ENCODE measurements around the gene MELTF.

The MELTF gene

DNA sequence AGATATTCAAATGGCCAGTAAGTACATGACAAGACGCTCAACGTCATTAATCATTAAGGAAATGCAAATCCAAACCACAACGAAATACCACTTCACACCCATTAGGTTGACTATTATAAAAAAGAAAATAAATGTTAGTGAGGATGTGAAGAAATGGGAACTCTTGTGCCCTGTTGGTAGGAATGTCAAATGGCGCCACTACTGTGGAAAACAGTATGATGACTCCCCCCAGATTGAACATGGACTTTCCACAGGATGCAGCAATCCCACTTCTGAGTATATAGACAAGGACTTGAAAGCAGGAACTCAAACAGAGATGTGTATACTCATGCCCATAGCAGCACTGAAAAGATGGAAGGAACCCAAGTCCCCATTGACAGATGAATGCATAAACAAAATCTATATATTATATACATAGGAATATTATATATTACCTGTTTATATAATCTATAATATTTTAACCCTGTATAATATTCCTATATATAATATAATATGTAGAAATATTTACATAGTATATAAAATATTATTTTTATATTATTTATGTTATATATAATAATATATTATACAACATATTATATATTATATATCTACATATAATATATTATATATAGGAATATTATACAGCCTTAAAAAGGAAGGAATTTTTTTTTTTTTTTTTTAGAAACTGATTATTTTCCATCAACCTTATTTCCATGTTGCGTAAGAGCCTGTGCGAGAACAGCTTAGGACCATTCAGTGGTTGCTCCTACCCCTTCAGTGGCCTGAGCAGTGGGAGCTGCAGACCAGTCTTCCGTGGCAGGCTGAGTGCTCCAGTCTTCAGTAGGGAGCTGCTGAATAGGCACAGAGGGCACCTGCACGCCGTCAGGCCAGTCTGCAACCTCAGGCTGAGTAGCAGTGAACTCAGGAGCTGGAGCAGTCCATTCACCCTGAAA lies 43.4 kb downstream of the MELTF start:
- peaks cover 35% of the 10 kb centered on the region for H3K27me3 Mint-ChIP-seq
- no peaks in the 10 kb centered on the region for H3K4me1 Mint-ChIP-seq
- H3K4me3 Mint-ChIP-seq = no peak overlapping the region
- H3K27ac Mint-ChIP-seq = no peak overlapping the region
- CTCF ChIA-PET = interaction anchor here (0.7 kb wide), 1 partner anchor 18 kb away, joined by 3 read pairs; no protein-coding TSS in a partner anchor
- no peaks in the 10 kb centered on the region for H3K36me3 Mint-ChIP-seq
- peaks cover 6% of the 10 kb centered on the region for H3K9me3 Mint-ChIP-seq
- no peak for DNase-seq

DNA sequence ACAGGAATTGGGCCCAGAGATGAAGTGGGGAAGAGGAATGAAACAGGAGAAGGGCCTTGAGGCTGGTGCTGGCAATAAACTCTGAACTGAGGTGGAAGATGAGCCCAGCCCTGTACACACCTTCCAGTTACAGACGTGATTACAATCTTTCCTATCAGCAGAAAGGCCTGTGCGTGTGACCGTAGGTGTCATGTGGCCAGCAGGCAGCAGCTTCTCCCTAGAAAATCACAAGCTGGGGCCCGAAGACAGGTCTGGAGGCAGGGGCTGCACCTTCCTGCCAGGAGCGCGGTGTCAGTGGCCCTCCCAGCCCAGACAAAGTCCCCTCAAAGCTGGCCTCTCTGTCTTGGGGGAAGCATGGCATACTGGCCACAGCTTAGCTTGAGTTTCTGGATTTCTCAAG lies 44.3 kb downstream of the MELTF start:
- Mint-ChIP-seq H3K9me3 (peaks cover 6% of the 10 kb centered on the region), H3K27me3 (peaks cover 35% of the 10 kb centered on the region), H3K4me1 (no peaks in the 10 kb centered on the region), H3K27ac (no peak overlapping the region), H3K36me3 (no peaks in the 10 kb centered on the region), H3K4me3 (no peak overlapping the region)
- DNase-seq = no peak
- CTCF ChIA-PET = no interaction called here

- H3K9me3 Mint-ChIP-seq = peaks cover 6% of the 10 kb centered on the region
- CTCF ChIA-PET = no interaction called here
- H3K27ac Mint-ChIP-seq = no peak overlapping the region
- H3K36me3 Mint-ChIP-seq = no peaks in the 10 kb centered on the region
- H3K27me3 Mint-ChIP-seq = peaks cover 47% of the 10 kb centered on the region
- DNase-seq = no peak
- H3K4me1 Mint-ChIP-seq = peaks cover 8% of the 10 kb centered on the region
- no peak overlapping the region for H3K4me3 Mint-ChIP-seq
Measured at GRCh38 chr3:196983186-196983585, 46.4 kb downstream of the MELTF start.

- Mint-ChIP-seq H3K36me3 (no peaks in the 10 kb centered on the region), H3K9me3 (peaks cover 6% of the 10 kb centered on the region), H3K4me3 (no peak overlapping the region), H3K27me3 (peaks cover 44% of the 10 kb centered on the region), H3K27ac (no peak overlapping the region), H3K4me1 (peaks cover 9% of the 10 kb centered on the region)
- CTCF ChIA-PET = interaction anchor here (0.8 kb wide), 1 partner anchor 102 kb away, joined by 3 read pairs; no protein-coding TSS in a partner anchor
- no peak for DNase-seq
Measured at GRCh38 chr3:196981657-196982056, 48.0 kb downstream of the MELTF start.

DNA sequence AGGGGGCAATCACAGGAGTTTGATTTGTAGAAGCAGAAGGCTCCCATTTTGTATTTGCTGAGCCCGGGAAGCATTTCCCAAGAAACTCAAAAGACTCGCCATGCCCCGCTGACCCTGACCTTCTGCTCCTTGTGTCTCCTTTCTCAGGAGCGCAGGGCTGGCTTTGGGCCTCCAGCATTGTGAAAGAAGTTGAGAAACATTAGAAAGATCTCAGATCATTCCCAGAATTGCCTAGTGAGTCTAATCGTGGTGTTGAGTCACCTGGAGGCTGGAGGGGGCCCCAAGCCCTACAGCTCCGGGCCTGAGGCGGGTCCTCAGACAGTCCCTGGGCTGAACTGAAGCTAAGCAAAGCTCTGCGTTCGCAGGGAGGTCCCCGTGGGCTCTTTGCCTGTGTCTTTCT lies 50.1 kb downstream of the MELTF start:
- CTCF ChIA-PET = interaction anchor here (1.5 to 1.8 kb wide), 2 partner anchors 8 to 50 kb away, joined by 3 to 4 read pairs; partner anchors contain the start of gene MELTF

DNA sequence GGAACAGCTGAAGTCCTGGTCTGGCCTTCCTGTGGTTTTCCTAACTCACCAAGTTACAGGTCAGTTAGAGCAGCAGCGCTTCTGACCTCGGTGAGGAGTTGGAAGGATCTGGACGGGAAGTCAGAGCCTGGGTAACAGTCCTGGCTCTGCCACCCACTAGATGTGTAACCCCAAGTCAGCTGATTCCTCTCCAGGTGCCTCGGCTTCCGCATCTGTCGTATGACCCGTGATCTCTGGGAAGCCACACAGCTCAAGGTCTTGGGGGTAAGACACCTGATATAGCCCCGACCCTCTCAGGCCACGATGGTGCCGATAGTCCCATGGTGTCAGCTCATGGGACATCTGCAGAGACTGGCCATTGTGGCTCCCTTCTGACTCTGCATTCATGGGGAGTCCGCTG lies 52.7 kb downstream of the MELTF start:
- no peak for DNase-seq
- no peaks in the 10 kb centered on the region for H3K36me3 Mint-ChIP-seq
- no peaks in the 10 kb centered on the region for H3K9me3 Mint-ChIP-seq
- CTCF ChIA-PET = interaction anchor here (0.9 to 1.3 kb wide), 2 partner anchors 53 to 210 kb away, joined by 3 to 4 read pairs; no protein-coding TSS in a partner anchor
- H3K4me1 Mint-ChIP-seq = peaks cover 9% of the 10 kb centered on the region
- no peak overlapping the region for H3K4me3 Mint-ChIP-seq
- H3K27ac Mint-ChIP-seq = peak overlapping the region; percentile 33
- H3K27me3 Mint-ChIP-seq = peaks cover 45% of the 10 kb centered on the region

More for the DNA sequence above, 50.1 kb downstream of the MELTF start:
- peaks cover 6% of the 10 kb centered on the region for H3K9me3 Mint-ChIP-seq
- peaks cover 9% of the 10 kb centered on the region for H3K4me1 Mint-ChIP-seq
- no peak for DNase-seq
- H3K27ac Mint-ChIP-seq = no peak overlapping the region
- no peak overlapping the region for H3K4me3 Mint-ChIP-seq
- H3K36me3 Mint-ChIP-seq = no peaks in the 10 kb centered on the region
- peaks cover 48% of the 10 kb centered on the region for H3K27me3 Mint-ChIP-seq

DNA sequence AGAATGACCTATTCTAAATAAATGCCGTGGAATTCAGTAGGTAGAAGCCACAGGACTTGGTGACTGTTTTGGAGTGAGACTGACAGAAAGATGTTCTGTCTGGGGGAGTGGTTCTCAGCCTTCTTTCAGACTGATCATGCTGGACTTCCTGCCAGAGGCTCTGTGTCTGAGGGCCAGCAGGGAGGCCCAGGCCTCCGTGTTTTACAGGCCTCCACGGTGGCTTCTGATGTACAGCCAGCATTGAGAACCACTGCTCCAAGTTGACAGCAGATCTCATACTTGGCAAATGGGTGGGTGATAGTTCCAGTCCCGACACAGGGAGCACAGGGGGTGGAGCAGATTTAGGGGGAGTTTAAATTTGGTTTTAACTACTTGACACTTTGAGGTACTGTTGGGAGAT lies 54.3 kb downstream of the MELTF start:
- DNase-seq = no peak
- Mint-ChIP-seq H3K9me3 (no peaks in the 10 kb centered on the region), H3K27me3 (peaks cover 55% of the 10 kb centered on the region), H3K36me3 (no peaks in the 10 kb centered on the region), H3K27ac (no peak overlapping the region), H3K4me3 (no peak overlapping the region), H3K4me1 (peaks cover 13% of the 10 kb centered on the region)
- CTCF ChIA-PET = no interaction called here

DNA sequence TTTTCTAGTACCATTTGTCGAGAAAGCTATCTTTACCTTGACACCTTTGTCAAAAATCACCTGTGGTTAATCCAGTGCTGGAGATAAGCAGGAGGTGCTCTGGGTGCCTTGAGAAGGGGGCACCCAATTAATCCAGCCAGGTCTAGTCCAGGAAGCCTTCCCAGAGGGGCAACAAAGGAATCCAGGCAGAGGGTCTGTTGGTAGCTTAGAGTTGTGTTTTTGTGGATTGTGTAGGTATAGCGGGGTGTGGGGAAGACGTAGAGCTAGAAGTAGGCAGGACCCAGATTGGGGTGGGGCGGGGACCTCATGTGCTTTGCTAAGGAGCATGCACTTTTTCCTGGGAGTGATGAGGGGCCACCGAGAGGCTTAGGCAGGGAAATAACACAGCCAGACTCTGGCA lies 55.0 kb downstream of the MELTF start:
- no peak overlapping the region for H3K4me3 Mint-ChIP-seq
- no peak for DNase-seq
- CTCF ChIA-PET = no interaction called here
- peaks cover 54% of the 10 kb centered on the region for H3K27me3 Mint-ChIP-seq
- H3K27ac Mint-ChIP-seq = no peak overlapping the region
- no peaks in the 10 kb centered on the region for H3K9me3 Mint-ChIP-seq
- peaks cover 16% of the 10 kb centered on the region for H3K4me1 Mint-ChIP-seq
- no peaks in the 10 kb centered on the region for H3K36me3 Mint-ChIP-seq

GRCh38 chr3:196971094-196971698 lies 58.4 kb downstream of the MELTF start:
- Mint-ChIP-seq H3K9me3 (no peaks in the 10 kb centered on the region), H3K27ac (no peak overlapping the region), H3K4me1 (peaks cover 22% of the 10 kb centered on the region), H3K27me3 (peaks cover 51% of the 10 kb centered on the region), H3K36me3 (peaks cover 8% of the 10 kb centered on the region), H3K4me3 (peak overlapping the region; percentile 77)
- CTCF ChIA-PET = interaction anchor here (0.6 to 2.1 kb wide), 6 partner anchors 9 to 754 kb away, joined by 3 to 15 read pairs (median 4); partner anchors contain the start of gene NCBP2
- DNase-seq = no peak

DNA sequence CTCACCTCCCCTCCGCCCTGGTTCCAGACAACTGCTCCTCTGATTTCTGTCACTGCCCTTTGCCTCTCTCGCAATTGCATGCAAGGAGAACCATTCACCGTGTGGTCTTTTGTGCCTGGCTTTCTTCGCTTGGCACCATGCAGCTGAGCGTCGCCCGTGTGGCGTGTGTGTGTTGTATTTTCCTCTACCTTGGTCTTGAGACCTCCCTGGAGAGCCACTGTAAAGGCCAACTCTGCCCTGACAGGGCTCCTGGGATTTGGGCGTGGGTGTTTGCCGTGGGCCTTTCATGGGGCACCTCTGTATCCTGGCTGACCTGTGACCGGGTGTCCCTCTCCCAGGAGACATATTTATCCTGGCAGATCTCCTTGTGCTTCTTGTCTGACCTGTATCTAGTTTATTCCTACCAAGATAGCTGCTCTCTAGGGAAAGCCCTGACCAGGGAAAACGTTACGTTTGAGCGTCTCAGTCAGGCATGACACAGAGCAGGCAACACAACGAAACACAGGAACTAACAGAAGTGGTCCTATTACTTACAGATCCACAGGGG lies 59.0 kb downstream of the MELTF start:
- H3K36me3 Mint-ChIP-seq = peaks cover 9% of the 10 kb centered on the region
- H3K4me3 Mint-ChIP-seq = peak overlapping the region; percentile 77

GRCh38 chr3:196969660-196970546 lies 59.7 kb downstream of the MELTF start:
- H3K9me3 Mint-ChIP-seq = no peaks in the 10 kb centered on the region
- peaks cover 22% of the 10 kb centered on the region for H3K4me1 Mint-ChIP-seq
- H3K27ac Mint-ChIP-seq = peak overlapping the region; percentile 67
- H3K4me3 Mint-ChIP-seq = peak overlapping the region; percentile 77
- peaks cover 46% of the 10 kb centered on the region for H3K27me3 Mint-ChIP-seq
- H3K36me3 Mint-ChIP-seq = peaks cover 9% of the 10 kb centered on the region
- DNase-seq = peak; percentile 73
- CTCF ChIA-PET = interaction anchor here (1.0 to 2.1 kb wide), 6 partner anchors 19 to 393 kb away, joined by 3 to 15 read pairs (median 5); partner anchors contain the start of gene NCBP2

More for the DNA sequence above, 59.0 kb downstream of the MELTF start:
- H3K27me3 Mint-ChIP-seq = peaks cover 52% of the 10 kb centered on the region
- DNase-seq = no peak
- H3K27ac Mint-ChIP-seq = peak overlapping the region; percentile 67
- H3K4me1 Mint-ChIP-seq = peaks cover 22% of the 10 kb centered on the region
- CTCF ChIA-PET = interaction anchor here (1.3 to 2.1 kb wide), 6 partner anchors 10 to 363 kb away, joined by 3 to 15 read pairs (median 5); partner anchors contain the start of gene NCBP2
- H3K9me3 Mint-ChIP-seq = no peaks in the 10 kb centered on the region

DNA sequence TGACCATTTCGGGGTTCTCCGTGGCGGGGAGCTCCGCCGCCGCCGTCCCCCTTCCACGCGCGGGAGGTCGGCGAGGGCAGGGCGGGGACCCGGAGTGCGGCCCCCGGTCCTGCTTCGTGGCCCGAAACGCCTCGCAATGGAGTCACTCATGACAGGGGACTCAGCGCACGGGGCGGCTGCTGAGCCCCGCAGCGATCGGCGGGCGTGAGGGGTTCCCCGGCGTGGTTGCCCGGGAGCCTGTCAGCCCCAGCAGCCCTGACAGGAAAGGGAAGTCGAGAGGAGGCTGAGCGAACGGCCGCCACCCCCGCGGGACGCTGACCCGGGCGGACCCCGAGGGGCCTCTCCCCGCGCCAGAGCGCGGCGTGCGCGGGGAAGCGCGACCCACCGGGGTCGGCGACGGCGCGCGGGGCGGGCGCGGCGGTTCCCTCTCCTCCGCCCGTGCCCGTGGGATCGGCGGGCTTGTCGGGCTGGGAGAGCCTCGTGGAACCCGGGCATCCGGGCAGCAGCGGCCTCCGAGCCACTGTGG lies 60.4 kb downstream of the MELTF start:
- peaks cover 22% of the 10 kb centered on the region for H3K4me1 Mint-ChIP-seq
- DNase-seq = peak; percentile 68
- peak overlapping the region; percentile 83 for H3K27ac Mint-ChIP-seq
- no peaks in the 10 kb centered on the region for H3K9me3 Mint-ChIP-seq
- peak overlapping the region; percentile 79 for H3K4me3 Mint-ChIP-seq
- CTCF ChIA-PET = interaction anchor here (1.0 to 2.1 kb wide), 5 partner anchors 18 to 393 kb away, joined by 3 to 15 read pairs (median 5); no protein-coding TSS in a partner anchor
- H3K27me3 Mint-ChIP-seq = peaks cover 45% of the 10 kb centered on the region
- peaks cover 9% of the 10 kb centered on the region for H3K36me3 Mint-ChIP-seq

All from activated naive CD4-positive, alpha-beta T cell treated with anti-CD3 and anti-CD28 coated beads, Interleukin-2, amount 10 ng/mL, durations not matched to agents 7 days and 5 days (primary cell).